Activated CD8-positive, alpha-beta T cell treated with anti-CD3 and anti-CD28 coated beads, Interleukin-2, amount 10 ng/mL, durations not matched to agents 7 days and 5 days (primary cell): ENCODE results near the gene CRADD. TPM values are rescaled to one million over a fixed set of nuclear protein-coding genes. Genes with fewer than 3 reads are reported as not detected.

Experiments
- ATAC-seq: fragments of 150-1000 bp; cut with Tn5 transposase; one replicate; pipeline ENCODE4 v1.10.0; 2021; ENCODE audit warnings: moderate library complexity
- CTCF ChIA-PET: fragments of 350-600 bp; sonication (Branson Sonifier 250); formaldehyde crosslinking; loops from one replicate; lab custom pipeline; 2021; ENCODE audit warnings: antibody characterized with exemption; lab: Charles Lee
- POLR2A ChIA-PET: fragments of 350-600 bp; sonication (Branson Sonifier 250); formaldehyde crosslinking; loops from one replicate; lab custom pipeline; 2021; ENCODE audit warnings: antibody characterized with exemption; lab: Charles Lee
- DNase-seq: peaks from one replicate; pipeline ENCODE4 v3.0.0-alpha.2; 2020
- H3K27ac Mint-ChIP-seq: one replicate; pipeline ENCODE4 v1.8.0; 2021; ENCODE audit warnings: mild to moderate bottlenecking, mixed read lengths
- H3K27me3 Mint-ChIP-seq: one replicate; pipeline ENCODE4 v1.8.0; 2021; ENCODE audit warnings: low read depth, mixed read lengths
- H3K36me3 Mint-ChIP-seq: one replicate; pipeline ENCODE4 v1.8.0; 2021; ENCODE audit warnings: low read depth, mixed read lengths
- H3K4me1 Mint-ChIP-seq: one replicate; pipeline ENCODE4 v1.8.0; 2021; ENCODE audit warnings: low read depth, mixed read lengths
- H3K4me3 Mint-ChIP-seq: one replicate; pipeline ENCODE4 v1.8.0; 2021; ENCODE audit warnings: mild to moderate bottlenecking, mixed read lengths
- H3K9me3 Mint-ChIP-seq: one replicate; pipeline ENCODE4 v1.8.0; 2022; ENCODE audit warnings: mixed read lengths; ENCODE audit not compliant: insufficient read depth
- total RNA-seq, 2 experiments: library from RNA; stranded (reverse); gene quantifications; one replicate each; pipeline ENCODE4 v1.2.3, GENCODE V29; 2021

The CRADD gene
- total RNA-seq, 2 experiments from 2014 or later = 10.8 to 14.6 TPM

- H3K27me3 Mint-ChIP-seq = no peaks in the 10 kb centered on the region
- no peak for ATAC-seq
Observed at GRCh38 chr12:93696462-93696861, 19.3 kb downstream of the CRADD start.

GRCh38 chr12:93698307-93699092, 21.3 kb downstream of the CRADD start:
- Mint-ChIP-seq H3K27me3 (no peaks in the 10 kb centered on the region), H3K36me3 (no peaks in the 10 kb centered on the region), H3K27ac (no peak overlapping the region), H3K4me1 (peaks cover 3% of the 10 kb centered on the region), H3K9me3 (no peaks in the 10 kb centered on the region), H3K4me3 (no peak overlapping the region)
- CTCF ChIA-PET = interaction anchor here (1.4 kb wide), 1 partner anchor 22 kb away, joined by 3 read pairs; the partner anchor contains the start of gene CRADD
- POLR2A ChIA-PET = no interaction called here
- DNase-seq (no peak), ATAC-seq (no peak)

More at GRCh38 chr12:93696462-93696861, 19.3 kb downstream of the CRADD start:
- CTCF ChIA-PET = no interaction called here
- H3K4me3 Mint-ChIP-seq = no peak overlapping the region
- H3K4me1 Mint-ChIP-seq = no peaks in the 10 kb centered on the region
- POLR2A ChIA-PET = no interaction called here
- H3K36me3 Mint-ChIP-seq = peaks cover 2% of the 10 kb centered on the region
- peaks cover 5% of the 10 kb centered on the region for H3K9me3 Mint-ChIP-seq
- H3K27ac Mint-ChIP-seq = no peak overlapping the region
- no peak for DNase-seq

- CTCF ChIA-PET = interaction anchor here (1.0 to 1.4 kb wide), 2 partner anchors 23 to 39 kb away, joined by 3 to 4 read pairs; partner anchors contain the start of gene CRADD
- H3K4me1 Mint-ChIP-seq = peaks cover 3% of the 10 kb centered on the region
- no peak overlapping the region for H3K27ac Mint-ChIP-seq
- no peaks in the 10 kb centered on the region for H3K27me3 Mint-ChIP-seq
- ATAC-seq = no peak
- no peak overlapping the region for H3K4me3 Mint-ChIP-seq
- POLR2A ChIA-PET = no interaction called here
- H3K9me3 Mint-ChIP-seq = no peaks in the 10 kb centered on the region
- peaks cover 2% of the 10 kb centered on the region for H3K36me3 Mint-ChIP-seq
- DNase-seq = no peak
Observed at GRCh38 chr12:93699271-93700145, 22.3 kb downstream of the CRADD start.

- Mint-ChIP-seq H3K27me3 (no peaks in the 10 kb centered on the region), H3K4me3 (no peak overlapping the region), H3K4me1 (peaks cover 3% of the 10 kb centered on the region), H3K36me3 (peaks cover 2% of the 10 kb centered on the region), H3K27ac (no peak overlapping the region), H3K9me3 (no peaks in the 10 kb centered on the region)
- ChIA-PET CTCF (no interaction called here), POLR2A (no interaction called here)
- ATAC-seq (no peak), DNase-seq (no peak)
Observed at GRCh38 chr12:93702707-93703315, 25.6 kb downstream of the CRADD start.

- H3K4me1 Mint-ChIP-seq = peaks cover 3% of the 10 kb centered on the region
- H3K27me3 Mint-ChIP-seq = no peaks in the 10 kb centered on the region
- no peak overlapping the region for H3K27ac Mint-ChIP-seq
- ATAC-seq (no peak), DNase-seq (no peak)
- CTCF ChIA-PET = interaction anchor here (1.0 kb wide), 1 partner anchor 48 kb away, joined by 3 read pairs; no protein-coding TSS in a partner anchor
- POLR2A ChIA-PET = no interaction called here
- H3K9me3 Mint-ChIP-seq = no peaks in the 10 kb centered on the region
- no peak overlapping the region for H3K4me3 Mint-ChIP-seq
- H3K36me3 Mint-ChIP-seq = peaks cover 2% of the 10 kb centered on the region
Observed at GRCh38 chr12:93704122-93704521, 26.9 kb downstream of the CRADD start.

GRCh38 chr12:93704625-93705024, 27.4 kb downstream of the CRADD start:
- no peak for ATAC-seq
- Mint-ChIP-seq H3K4me1 (peaks cover 3% of the 10 kb centered on the region), H3K27ac (no peak overlapping the region), H3K27me3 (no peaks in the 10 kb centered on the region), H3K9me3 (peaks cover 4% of the 10 kb centered on the region), H3K36me3 (peaks cover 7% of the 10 kb centered on the region), H3K4me3 (no peak overlapping the region)
- POLR2A ChIA-PET = no interaction called here
- CTCF ChIA-PET = interaction anchor here (1.0 kb wide), 1 partner anchor 47 kb away, joined by 3 read pairs; no protein-coding TSS in a partner anchor
- DNase-seq = no peak

- peaks cover 7% of the 10 kb centered on the region for H3K36me3 Mint-ChIP-seq
- no peak overlapping the region for H3K27ac Mint-ChIP-seq
Observed at GRCh38 chr12:93705237-93705636, 28.1 kb downstream of the CRADD start.

GRCh38 chr12:93706387-93706786, 29.2 kb downstream of the CRADD start:
- Mint-ChIP-seq H3K27me3 (no peaks in the 10 kb centered on the region), H3K9me3 (peaks cover 9% of the 10 kb centered on the region), H3K36me3 (peaks cover 7% of the 10 kb centered on the region), H3K27ac (no peak overlapping the region), H3K4me3 (no peak overlapping the region), H3K4me1 (peaks cover 3% of the 10 kb centered on the region)
- POLR2A ChIA-PET = interaction anchor here (0.6 kb wide), 1 partner anchor 422 kb away, joined by 3 read pairs; no protein-coding TSS in a partner anchor
- ATAC-seq (no peak), DNase-seq (no peak)
- CTCF ChIA-PET = interaction anchor here (1.1 kb wide), 1 partner anchor 12 kb away, joined by 3 read pairs; no protein-coding TSS in a partner anchor

More at GRCh38 chr12:93705237-93705636, 28.1 kb downstream of the CRADD start:
- Mint-ChIP-seq H3K9me3 (peaks cover 9% of the 10 kb centered on the region), H3K27me3 (no peaks in the 10 kb centered on the region), H3K4me3 (no peak overlapping the region), H3K4me1 (peaks cover 3% of the 10 kb centered on the region)
- ChIA-PET CTCF (interaction anchor here (0.9 kb wide), 1 partner anchor 397 kb away, joined by 3 read pairs; no protein-coding TSS in a partner anchor), POLR2A (no interaction called here)
- DNase-seq = no peak
- ATAC-seq = no peak

- H3K36me3 Mint-ChIP-seq = peaks cover 7% of the 10 kb centered on the region
- H3K27me3 Mint-ChIP-seq = no peaks in the 10 kb centered on the region
- peaks cover under 1% of the 10 kb centered on the region for H3K4me1 Mint-ChIP-seq
- no peak for DNase-seq
- H3K27ac Mint-ChIP-seq = no peak overlapping the region
- ChIA-PET POLR2A (interaction anchor here (0.6 kb wide), 1 partner anchor 422 kb away, joined by 3 read pairs; no protein-coding TSS in a partner anchor), CTCF (interaction anchor here (1.0 to 1.1 kb wide), 2 partner anchors 12 to 395 kb away, joined by 3 read pairs; no protein-coding TSS in a partner anchor)
- no peak for ATAC-seq
- no peak overlapping the region for H3K4me3 Mint-ChIP-seq
- peaks cover 9% of the 10 kb centered on the region for H3K9me3 Mint-ChIP-seq
Observed at GRCh38 chr12:93706824-93707223, 29.6 kb downstream of the CRADD start.

GRCh38 chr12:93707836-93708235, 30.7 kb downstream of the CRADD start:
- Mint-ChIP-seq H3K4me1 (no peaks in the 10 kb centered on the region), H3K36me3 (peaks cover 7% of the 10 kb centered on the region), H3K27ac (no peak overlapping the region), H3K9me3 (peaks cover 9% of the 10 kb centered on the region), H3K4me3 (no peak overlapping the region), H3K27me3 (no peaks in the 10 kb centered on the region)
- POLR2A ChIA-PET = no interaction called here
- CTCF ChIA-PET = interaction anchor here (1.0 to 1.4 kb wide), 2 partner anchors 394 kb away, joined by 3 read pairs; no protein-coding TSS in a partner anchor
- no peak for ATAC-seq
- DNase-seq = no peak

GRCh38 chr12:93708952-93709351, 31.8 kb downstream of the CRADD start:
- no peaks in the 10 kb centered on the region for H3K4me1 Mint-ChIP-seq
- ChIA-PET POLR2A (no interaction called here), CTCF (interaction anchor here (1.4 to 1.5 kb wide), 2 partner anchors 392 to 393 kb away, joined by 3 to 4 read pairs; no protein-coding TSS in a partner anchor)
- H3K36me3 Mint-ChIP-seq = peaks cover 7% of the 10 kb centered on the region
- ATAC-seq (no peak), DNase-seq (no peak)
- no peak overlapping the region for H3K4me3 Mint-ChIP-seq
- no peak overlapping the region for H3K27ac Mint-ChIP-seq
- H3K9me3 Mint-ChIP-seq = peaks cover 9% of the 10 kb centered on the region
- no peaks in the 10 kb centered on the region for H3K27me3 Mint-ChIP-seq
